Dendritic cell treated with granulocyte-macrophage colony-stimulating factor and Interleukin-4, amounts not matched to agents 40 ng/mL and 50 ng/mL, for 4 days (primary cell): ENCODE data around the gene IRGM.
"Not testable (repeated sequence)": the region's sequence is repeated elsewhere in the genome, so short reads cannot be mapped to it uniquely, and the experiment has no call there.

Experiments used
- H3K27ac Mint-ChIP-seq: one replicate; pipeline ENCODE4 v1.8.0; 2022; ENCODE audit warnings: mild to moderate bottlenecking, mixed read lengths
- H3K27me3 Mint-ChIP-seq: one replicate; pipeline ENCODE4 v1.8.0; 2022; ENCODE audit warnings: mild to moderate bottlenecking, mixed read lengths
- H3K36me3 Mint-ChIP-seq: one replicate; pipeline ENCODE4 v1.8.0; 2022; ENCODE audit warnings: low read depth, mixed read lengths
- H3K4me1 Mint-ChIP-seq: one replicate; pipeline ENCODE4 v1.8.0; 2022; ENCODE audit warnings: low read depth, mixed read lengths
- H3K4me3 Mint-ChIP-seq: one replicate; pipeline ENCODE4 v1.8.0; 2022; ENCODE audit warnings: mild to moderate bottlenecking, moderate library complexity, mixed read lengths
- H3K9me3 Mint-ChIP-seq: one replicate; pipeline ENCODE4 v1.8.0; 2022; ENCODE audit warnings: mixed read lengths
- intact Hi-C: fragments of 100-400 bp; cut with micrococcal nuclease; formaldehyde crosslinking; loops from one replicate; pipeline ENCODE4 v1.15.0; 2022

The IRGM gene

GRCh38 chr5:150848271-150848670 is 1.9 kb downstream of the IRGM start:
- H3K4me1 Mint-ChIP-seq, result peaks cover 10% of the 10 kb centered on the region
- no peaks in the 10 kb centered on the region for H3K36me3 Mint-ChIP-seq
- no peaks in the 10 kb centered on the region for H3K9me3 Mint-ChIP-seq
- peaks cover 5% of the 10 kb centered on the region for H3K27me3 Mint-ChIP-seq
- no peak overlapping the region for H3K27ac Mint-ChIP-seq
- H3K4me3 Mint-ChIP-seq, result no peak overlapping the region
- intact Hi-C loops, result no loop called here

DNA sequence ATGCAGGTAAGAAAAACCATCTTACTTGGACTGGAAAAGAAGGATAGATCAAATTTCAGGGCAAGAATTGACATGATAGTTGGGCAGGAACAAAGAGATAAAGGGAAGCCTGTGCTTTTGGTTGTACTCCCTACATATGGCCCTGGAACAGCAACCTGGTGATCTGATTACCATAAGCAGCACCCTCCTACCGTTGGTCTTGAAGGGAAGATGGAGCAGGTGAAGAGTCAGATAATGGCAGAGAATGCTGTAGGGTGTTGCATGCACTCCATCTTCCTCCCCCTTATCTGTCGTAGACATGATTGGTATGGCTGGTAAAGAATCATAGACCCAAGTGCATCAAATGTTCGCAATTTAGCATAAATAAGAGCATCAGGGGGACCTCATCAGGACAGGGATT is 4.7 kb downstream of the IRGM start:
- Mint-ChIP-seq H3K27me3 (peaks cover 5% of the 10 kb centered on the region), H3K27ac (no peak overlapping the region)
- intact Hi-C loops, result no loop called here

DNA sequence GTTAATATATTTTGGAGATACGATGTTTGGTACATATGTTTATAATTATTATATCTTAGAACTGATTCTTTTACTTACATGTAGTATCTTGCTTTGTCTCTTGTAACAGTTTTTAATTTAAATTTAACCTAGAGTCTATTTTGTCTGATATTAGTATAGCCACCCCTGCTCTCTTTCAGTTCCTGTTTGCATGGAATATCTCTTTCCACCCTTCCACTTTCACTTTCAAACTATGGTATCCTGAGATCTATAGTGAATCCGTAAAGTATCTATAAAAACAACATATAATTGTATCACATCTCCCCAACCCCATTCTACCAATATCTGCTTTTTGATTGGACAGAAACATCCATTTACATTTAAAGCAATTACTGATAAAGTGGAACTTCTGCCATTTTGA is 7.2 kb downstream of the IRGM start:
- Mint-ChIP-seq H3K36me3 (no peaks in the 10 kb centered on the region), H3K9me3 (no peaks in the 10 kb centered on the region), H3K27me3 (no peaks in the 10 kb centered on the region), H3K4me3 (peak overlapping the region; percentile 54), H3K4me1 (peaks cover 8% of the 10 kb centered on the region), H3K27ac (peak overlapping the region; percentile 76)
- intact Hi-C loops, result no loop called here

More for the DNA sequence above, 4.7 kb downstream of the IRGM start:
- H3K9me3 Mint-ChIP-seq, result no peaks in the 10 kb centered on the region
- no peak overlapping the region for H3K4me3 Mint-ChIP-seq
- peaks cover 17% of the 10 kb centered on the region for H3K4me1 Mint-ChIP-seq
- H3K36me3 Mint-ChIP-seq, result no peaks in the 10 kb centered on the region

- not testable (repeated sequence) for H3K4me3 Mint-ChIP-seq
- peaks cover 14% of the 10 kb centered on the region for H3K4me1 Mint-ChIP-seq
Measured at GRCh38 chr5:150856700-150857099, 10.4 kb downstream of the IRGM start.

DNA sequence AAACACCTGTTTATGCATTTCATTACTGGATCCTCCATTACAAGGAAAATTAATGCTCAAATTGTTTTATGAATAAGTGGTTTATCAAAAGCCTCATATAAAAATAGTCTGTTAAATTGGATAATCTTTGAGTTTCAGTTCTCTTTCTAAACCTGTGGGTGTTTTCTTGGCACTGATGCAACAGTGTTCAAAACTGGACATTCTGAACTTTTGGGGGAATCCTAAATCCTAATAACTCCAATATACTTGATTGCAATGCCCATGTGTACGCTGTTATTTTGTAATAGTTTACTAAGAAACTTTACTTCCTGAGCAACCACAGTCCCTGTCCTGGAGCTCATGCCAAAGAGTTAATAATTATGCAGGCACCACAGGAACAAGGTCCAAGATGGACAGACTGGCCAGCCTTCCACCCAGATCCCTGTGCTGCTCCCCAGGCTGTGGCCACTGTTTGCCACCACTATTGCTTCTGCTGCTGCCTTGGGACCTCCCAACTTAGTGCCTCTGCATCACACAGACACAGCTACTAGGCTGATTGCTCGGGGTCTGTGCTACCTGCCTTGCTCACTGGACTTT is 14.0 kb downstream of the IRGM start:
- Mint-ChIP-seq H3K36me3 (no peaks in the 10 kb centered on the region), H3K4me3 (no peak overlapping the region), H3K4me1 (peaks cover 6% of the 10 kb centered on the region), H3K9me3 (peaks cover 43% of the 10 kb centered on the region), H3K27me3 (peaks cover 3% of the 10 kb centered on the region), H3K27ac (no peak overlapping the region)
- intact Hi-C loops, result no loop called here

More at GRCh38 chr5:150856700-150857099, 10.4 kb downstream of the IRGM start:
- H3K27me3 Mint-ChIP-seq, H3K36me3 Mint-ChIP-seq, intact Hi-C loops, H3K27ac Mint-ChIP-seq: not testable (repeated sequence)
- H3K9me3 Mint-ChIP-seq, result peaks cover 14% of the 10 kb centered on the region

- Mint-ChIP-seq H3K9me3 (peaks cover 51% of the 10 kb centered on the region), H3K27me3 (peaks cover 3% of the 10 kb centered on the region), H3K36me3 (no peaks in the 10 kb centered on the region), H3K27ac (no peak overlapping the region), H3K4me1 (peaks cover 6% of the 10 kb centered on the region), H3K4me3 (no peak overlapping the region)
- intact Hi-C loops, result no loop called here
Measured at GRCh38 chr5:150862070-150862469, 15.7 kb downstream of the IRGM start.

DNA sequence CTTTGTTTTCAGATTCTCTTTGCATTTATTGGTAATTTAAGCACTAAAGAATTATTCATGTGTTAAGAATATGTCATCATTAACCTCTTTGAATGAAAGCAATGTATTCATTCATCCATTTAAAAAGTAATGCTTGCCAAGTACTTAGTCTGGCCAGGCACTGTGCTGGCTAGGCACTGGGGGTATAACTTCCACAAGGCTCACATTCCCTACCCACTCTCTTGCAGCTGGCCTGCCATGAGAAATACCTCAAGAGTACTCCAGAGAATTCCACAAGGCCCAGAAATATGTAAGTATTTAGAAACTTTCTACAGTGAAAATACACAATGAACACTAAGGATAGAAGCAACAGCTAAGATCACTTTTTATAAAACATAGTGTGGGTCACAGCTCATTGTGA is 33.0 kb downstream of the IRGM start:
- intact Hi-C loops, result no loop called here
- no peaks in the 10 kb centered on the region for H3K4me1 Mint-ChIP-seq
- H3K27me3 Mint-ChIP-seq, result no peaks in the 10 kb centered on the region
- no peaks in the 10 kb centered on the region for H3K36me3 Mint-ChIP-seq
- H3K4me3 Mint-ChIP-seq, result no peak overlapping the region
- no peak overlapping the region for H3K27ac Mint-ChIP-seq
- H3K9me3 Mint-ChIP-seq, result peaks cover 84% of the 10 kb centered on the region

GRCh38 chr5:150895431-150896428 is 49.4 kb downstream of the IRGM start:
- intact Hi-C loops, result no loop called here
- peaks cover 99% of the 10 kb centered on the region for H3K9me3 Mint-ChIP-seq
- H3K4me1 Mint-ChIP-seq, result no peaks in the 10 kb centered on the region
- peaks cover 42% of the 10 kb centered on the region for H3K36me3 Mint-ChIP-seq
- H3K27me3 Mint-ChIP-seq, result no peaks in the 10 kb centered on the region
- H3K27ac Mint-ChIP-seq, result no peak overlapping the region
- H3K4me3 Mint-ChIP-seq, result no peak overlapping the region
